ENCODE measurements around the gene TAB3. TPM values are rescaled to one million over a fixed set of nuclear protein-coding genes. Genes with fewer than 3 reads are reported as not detected.

Gene TAB3
- total and polyA plus RNA-seq, 9 of the 15 experiments (the other 6 are each of a cell fraction or from before 2014, with no cell fraction given), result 2.4 to 31.1 (median 15.5) TPM

DNA sequence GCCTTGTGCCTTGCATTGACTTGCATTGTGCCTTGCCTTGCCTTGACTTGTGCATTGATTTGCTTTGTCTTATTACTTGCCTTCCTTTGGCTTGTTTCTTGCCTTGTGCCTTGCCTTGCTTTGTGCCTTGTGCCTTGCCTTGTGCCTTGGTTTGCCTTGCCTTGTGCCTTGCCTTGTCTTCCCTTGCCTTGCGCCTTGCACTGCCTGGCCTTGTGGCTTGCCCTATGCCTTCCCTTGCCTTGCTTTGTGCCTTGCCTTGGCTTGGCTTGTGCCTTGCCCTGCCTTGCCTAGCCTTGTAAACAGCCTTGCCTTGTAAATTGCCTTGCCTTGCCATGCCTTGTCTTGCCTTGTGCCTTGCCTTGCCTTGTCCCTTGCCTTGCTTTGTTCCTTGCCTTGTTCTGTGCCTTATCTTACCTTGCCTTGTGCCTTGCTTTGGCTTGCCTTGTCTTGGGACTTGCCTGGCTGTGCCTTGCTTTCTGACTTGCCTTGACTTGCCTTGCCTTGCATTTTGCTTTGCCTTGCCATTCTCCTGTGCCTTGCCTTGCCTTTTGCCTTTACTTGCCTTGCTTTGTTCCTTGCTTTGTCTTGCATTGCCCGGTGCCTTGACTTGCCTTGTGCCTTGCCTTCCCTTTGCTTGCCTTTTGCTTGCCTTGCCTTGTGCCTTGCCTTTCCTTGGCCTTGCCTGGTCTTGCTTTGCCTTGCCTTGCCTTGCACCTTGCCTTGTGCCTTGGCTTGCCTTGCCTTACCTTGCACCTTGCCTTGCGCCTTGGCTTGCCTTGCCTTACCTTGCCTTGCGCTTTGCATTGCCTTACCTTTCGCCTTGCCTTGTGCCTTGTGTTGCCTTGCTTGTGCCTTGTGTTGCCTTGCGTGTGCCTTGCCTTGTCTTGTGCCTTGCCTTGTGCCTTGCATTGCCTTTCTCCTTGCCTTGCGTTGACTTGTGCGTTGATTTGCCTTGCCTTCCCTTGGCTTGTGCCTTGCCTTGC is 97.5 kb downstream of the TAB3 start:
- Histone ChIP-seq H3K9me3 (replicated peaks; ENCODE audit: control insufficient read depth, insufficient read depth, low read depth, low read length) (no peaks in the 10 kb centered on the region), H4K20me1 (replicated peaks; ENCODE audit: control insufficient read depth, insufficient read depth, low read length) (no peaks in the 10 kb centered on the region), H3K36me3 (ENCODE audit: control insufficient read depth, insufficient read depth, low read length) (no peaks in the 10 kb centered on the region), H3K79me2 (ENCODE audit: control insufficient read depth, insufficient read depth, low read length) (no peaks in the 10 kb centered on the region), H3K4me2 (ENCODE audit: insufficient read depth, low read length) (no peak overlapping the region), H3K9ac (ENCODE audit: insufficient read depth in 1 of 2, low read depth in 2 of 2, low read length in 2 of 2) (no peak overlapping the region), H2AFZ (ENCODE audit: low read depth, low read length) (no peak overlapping the region), H3K9me1 (ENCODE audit: control insufficient read depth, insufficient read depth, low read length) (no peaks in the 10 kb centered on the region), H3K27me3 (ENCODE audit: control insufficient read depth in 2 of 2, insufficient read depth in 2 of 2, low read length in 2 of 2) (no peaks in the 10 kb centered on the region), H3K27ac (ENCODE audit: extremely low read depth, low read depth, low read length) (no peak overlapping the region), H3K4me3 (no peak overlapping the region), H3K4me1 (replicated peaks in 1 of 2; ENCODE audit: control insufficient read depth in 2 of 2, insufficient read depth in 2 of 2, low read length in 2 of 2) (no peaks in the 10 kb centered on the region)
- no peak for TF ChIP-seq ZNF146 (CRISPR knock-in tag; IDR thresholded peaks at IDR 0.05; ENCODE audit: unreplicated experiment)
- no peak for TF ChIP-seq ZNF140 (CRISPR knock-in tag; IDR thresholded peaks at IDR 0.05)
- TF ChIP-seq HNRNPL (IDR thresholded peaks at IDR 0.05; ENCODE audit: low read depth, low read length), result no peak
- TF ChIP-seq, protein P1, sequence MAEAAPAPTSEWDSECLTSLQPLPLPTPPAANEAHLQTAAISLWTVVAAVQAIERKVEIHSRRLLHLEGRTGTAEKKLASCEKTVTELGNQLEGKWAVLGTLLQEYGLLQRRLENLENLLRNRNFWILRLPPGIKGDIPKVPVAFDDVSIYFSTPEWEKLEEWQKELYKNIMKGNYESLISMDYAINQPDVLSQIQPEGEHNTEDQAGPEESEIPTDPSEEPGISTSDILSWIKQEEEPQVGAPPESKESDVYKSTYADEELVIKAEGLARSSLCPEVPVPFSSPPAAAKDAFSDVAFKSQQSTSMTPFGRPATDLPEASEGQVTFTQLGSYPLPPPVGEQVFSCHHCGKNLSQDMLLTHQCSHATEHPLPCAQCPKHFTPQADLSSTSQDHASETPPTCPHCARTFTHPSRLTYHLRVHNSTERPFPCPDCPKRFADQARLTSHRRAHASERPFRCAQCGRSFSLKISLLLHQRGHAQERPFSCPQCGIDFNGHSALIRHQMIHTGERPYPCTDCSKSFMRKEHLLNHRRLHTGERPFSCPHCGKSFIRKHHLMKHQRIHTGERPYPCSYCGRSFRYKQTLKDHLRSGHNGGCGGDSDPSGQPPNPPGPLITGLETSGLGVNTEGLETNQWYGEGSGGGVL (CRISPR knock-in tag; IDR thresholded peaks at IDR 0.05), result no peak
- TF ChIP-seq ELF4 (CRISPR knock-in tag; IDR thresholded peaks at IDR 0.05), result no peak
- no TSS peak for BruUV-seq (replicated peaks)
- DNase-seq (ENCODE audit: extremely low read depth in 1 of 4, low spot score in 3 of 4), result no peak
- 7% methylated on average over 7 of the region's 8 CpGs for WGBS (ENCODE audit: insufficient coverage, low coverage, missing lambda C conversion rate)
- FAIRE-seq, result no peak
- ATAC-seq, result no peak
- intact Hi-C loops (cut with micrococcal nuclease) (no loop called here), in situ Hi-C loops (cut with MboI) (no loop called here)
- POLR2A ChIA-PET, result no interaction called here
- CTCF ChIA-PET (ENCODE audit: low intra/inter-chr PET ratio), result no interaction called here
